Epithelial cell of proximal tubule (primary cell): ENCODE data around the gene CES5A. TPM values are rescaled to one million over a fixed set of nuclear protein-coding genes. Genes with fewer than 3 reads are reported as not detected.

Experiments
- DNase-seq: peaks from one replicate; pipeline ENCODE4 v3.0.0-alpha.2; 2011; ENCODE audit warnings: low read depth
- H3K4me3 ChIP-seq: 2 replicates; pipeline ENCODE4 v1.5.1; 2011; ENCODE audit warnings: low read depth, mild to moderate bottlenecking, low read length
- total RNA-seq: library from RNA; depleted of rRNA; stranded (reverse); fragments of >200 nt; gene quantifications from 2 replicates; pipeline ENCODE4 v1.2.3, GENCODE V29; 2015
- TF ChIP-seq, protein P1 (sequence below): conservative IDR thresholded peaks from 2 replicates; pipeline ENCODE4 v1.5.1; 2012; ENCODE audit warnings: low read depth, mild to moderate bottlenecking, low read length

CES5A gene
- total RNA-seq, 1 donor from 2014 or later: not detected

DNA sequence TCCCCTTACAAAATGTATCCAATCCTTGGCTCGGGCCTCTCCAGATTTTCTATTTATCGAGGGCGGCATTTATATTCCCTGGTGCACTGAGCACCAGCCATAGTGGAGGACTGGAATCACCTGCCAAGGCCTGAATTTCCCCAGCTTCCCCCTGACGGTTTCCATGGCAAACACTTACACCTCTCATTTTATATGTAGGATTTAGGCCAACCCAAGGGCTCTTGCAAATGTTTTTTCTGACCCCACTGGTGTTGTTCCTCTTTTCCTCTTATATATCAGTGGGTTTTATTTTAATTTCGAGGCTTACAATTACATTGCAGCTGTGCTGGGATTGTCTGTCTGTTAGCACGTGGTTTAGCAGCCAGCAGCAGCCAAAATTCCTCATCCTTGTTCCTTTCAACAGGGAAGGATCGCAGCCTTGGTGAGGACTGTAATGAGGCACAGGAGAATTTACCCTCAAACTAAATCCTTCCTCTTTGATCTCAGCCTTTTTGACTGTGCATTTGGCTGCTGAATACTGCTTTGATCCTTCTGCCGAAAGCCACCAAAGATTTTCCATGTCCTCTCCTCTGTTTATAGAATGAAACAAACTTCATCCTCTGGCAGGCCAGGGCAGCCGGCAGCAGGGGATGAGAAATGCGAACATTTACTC is 26.5 kb upstream of the CES5A start:
- H3K4me3 ChIP-seq: no peak overlapping the region
- TF ChIP-seq, protein P1, sequence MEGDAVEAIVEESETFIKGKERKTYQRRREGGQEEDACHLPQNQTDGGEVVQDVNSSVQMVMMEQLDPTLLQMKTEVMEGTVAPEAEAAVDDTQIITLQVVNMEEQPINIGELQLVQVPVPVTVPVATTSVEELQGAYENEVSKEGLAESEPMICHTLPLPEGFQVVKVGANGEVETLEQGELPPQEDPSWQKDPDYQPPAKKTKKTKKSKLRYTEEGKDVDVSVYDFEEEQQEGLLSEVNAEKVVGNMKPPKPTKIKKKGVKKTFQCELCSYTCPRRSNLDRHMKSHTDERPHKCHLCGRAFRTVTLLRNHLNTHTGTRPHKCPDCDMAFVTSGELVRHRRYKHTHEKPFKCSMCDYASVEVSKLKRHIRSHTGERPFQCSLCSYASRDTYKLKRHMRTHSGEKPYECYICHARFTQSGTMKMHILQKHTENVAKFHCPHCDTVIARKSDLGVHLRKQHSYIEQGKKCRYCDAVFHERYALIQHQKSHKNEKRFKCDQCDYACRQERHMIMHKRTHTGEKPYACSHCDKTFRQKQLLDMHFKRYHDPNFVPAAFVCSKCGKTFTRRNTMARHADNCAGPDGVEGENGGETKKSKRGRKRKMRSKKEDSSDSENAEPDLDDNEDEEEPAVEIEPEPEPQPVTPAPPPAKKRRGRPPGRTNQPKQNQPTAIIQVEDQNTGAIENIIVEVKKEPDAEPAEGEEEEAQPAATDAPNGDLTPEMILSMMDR: no peak
- no peak for DNase-seq

DNA sequence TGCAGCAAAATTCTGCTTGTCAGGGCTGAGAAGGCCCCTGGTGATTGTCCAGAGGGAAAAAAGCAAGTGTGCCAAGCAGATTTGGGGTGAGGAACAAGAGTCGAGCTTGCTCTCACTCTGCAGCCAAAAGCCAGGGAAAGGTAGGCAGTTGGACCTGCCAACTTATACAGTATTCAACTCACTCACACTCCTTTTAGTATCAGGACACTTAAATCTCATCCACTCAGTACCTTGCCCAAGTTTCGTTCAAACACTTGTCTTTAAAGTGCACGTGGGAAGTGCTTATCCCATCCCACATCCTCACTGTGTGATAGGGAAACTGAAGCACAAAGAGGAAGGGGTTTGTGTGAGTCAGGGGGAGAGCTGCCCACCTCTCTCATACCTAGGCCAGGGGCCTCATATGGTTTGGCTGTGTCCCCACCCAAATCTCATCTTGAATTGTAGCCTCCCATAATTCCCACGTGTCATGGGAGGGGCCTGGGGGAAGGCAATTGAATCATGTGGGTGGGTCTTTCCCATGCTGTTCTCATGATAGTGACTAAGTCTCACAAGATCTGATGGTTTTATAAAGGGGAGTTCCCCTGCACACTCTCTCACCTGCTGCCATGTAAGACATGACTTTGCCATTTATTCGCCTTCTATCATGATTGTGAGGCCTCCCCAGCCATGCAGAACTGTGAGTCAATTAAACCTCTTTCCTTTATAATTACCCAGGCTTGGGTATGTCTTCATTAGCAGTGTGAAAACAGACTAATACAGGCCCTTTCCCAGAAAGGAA is 25.6 kb upstream of the CES5A start:
- no peak for DNase-seq
- TF ChIP-seq, protein P1: no peak
- H3K4me3 ChIP-seq: no peak overlapping the region

DNA sequence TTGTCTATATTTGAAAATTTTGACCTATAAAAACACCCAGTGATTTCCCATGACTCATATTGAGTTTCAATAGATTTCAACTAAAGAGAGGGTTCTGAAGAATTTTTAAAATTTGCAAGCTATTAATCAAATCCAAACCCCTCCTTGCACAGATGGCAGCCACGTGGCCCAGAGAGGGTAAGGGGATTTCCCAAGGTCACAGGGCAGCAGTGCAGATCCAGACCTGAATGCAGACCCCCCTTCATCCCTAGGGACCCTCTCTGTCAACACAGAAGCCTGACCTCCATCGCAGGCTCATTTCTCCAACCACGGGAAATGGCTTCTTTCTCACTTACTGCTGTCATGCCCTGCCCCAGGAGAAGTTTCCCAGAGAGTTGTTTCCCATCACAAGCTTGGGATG is 24.7 kb upstream of the CES5A start:
- TF ChIP-seq, protein P1: no peak
- DNase-seq: no peak

DNA sequence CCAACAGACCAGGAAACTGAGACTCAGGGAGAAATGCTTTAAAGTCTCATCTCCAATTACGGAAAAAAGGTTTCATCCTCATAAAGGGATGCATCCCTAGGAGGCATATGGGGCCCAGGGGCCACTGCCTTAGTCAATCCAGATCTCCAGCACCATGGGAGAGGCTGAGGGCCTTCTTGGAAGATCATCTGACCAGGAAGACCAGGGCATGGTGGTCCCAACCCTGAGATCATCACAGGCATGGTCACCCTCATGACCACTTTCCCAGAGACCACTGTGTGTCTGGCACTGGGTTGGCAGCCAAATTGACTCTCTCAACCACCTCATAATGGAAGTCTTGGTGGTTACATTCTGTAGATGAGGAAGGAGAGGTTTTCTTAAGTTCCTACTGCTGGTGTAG is 23.4 kb upstream of the CES5A start:
- DNase-seq: no peak
- H3K4me3 ChIP-seq: no peak overlapping the region
- TF ChIP-seq, protein P1: no peak

More for the DNA sequence above, 24.7 kb upstream of the CES5A start:
- no peak overlapping the region for H3K4me3 ChIP-seq

DNA sequence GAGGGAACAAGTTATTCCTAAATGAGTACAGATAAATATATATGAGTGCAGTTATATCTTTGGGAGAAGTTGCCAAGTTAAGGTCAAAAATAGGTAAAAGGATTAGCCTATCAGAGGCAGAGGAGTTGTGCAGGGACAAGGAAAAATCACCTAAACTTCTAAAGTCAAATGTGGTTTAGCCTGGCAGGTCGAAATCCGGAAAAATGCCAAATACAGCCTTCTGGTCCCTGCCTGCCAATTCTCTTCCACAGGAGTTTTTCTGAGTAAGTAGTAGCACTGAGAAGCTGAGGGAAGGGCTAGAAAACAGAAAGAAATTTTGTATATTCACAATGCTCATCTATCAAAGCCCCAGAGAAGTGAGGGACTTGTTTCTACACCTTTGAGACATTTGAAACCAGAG is 17.6 kb upstream of the CES5A start:
- DNase-seq: no peak
- no peak overlapping the region for H3K4me3 ChIP-seq
- TF ChIP-seq, protein P1: no peak

DNA sequence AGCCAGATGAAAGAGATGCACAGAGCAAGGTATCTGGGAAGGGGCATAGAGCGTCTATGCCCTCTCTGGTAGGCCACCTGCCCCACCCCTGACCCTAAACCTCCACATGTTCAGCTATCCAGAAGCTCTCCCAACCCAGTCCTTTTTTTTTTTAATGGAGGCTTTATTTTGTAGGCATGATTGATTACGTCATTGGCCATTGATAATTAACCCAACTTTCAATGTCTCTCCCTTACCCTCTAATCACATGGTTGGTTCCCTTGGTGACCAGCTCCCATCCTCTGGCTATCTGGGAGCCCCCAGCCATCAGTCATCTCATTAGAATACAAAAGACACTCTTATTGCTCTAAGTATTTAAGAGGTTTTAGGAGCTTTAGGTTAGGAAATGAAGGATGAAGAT is 14.3 kb upstream of the CES5A start:
- TF ChIP-seq, protein P1: no peak
- H3K4me3 ChIP-seq: no peak overlapping the region

More for the DNA sequence above, 14.3 kb upstream of the CES5A start:
- DNase-seq: no peak
